ENCODE results near the gene DUSP8. TPM values are rescaled to one million over a fixed set of nuclear protein-coding genes. Genes with fewer than 3 reads are reported as not detected.

Gene DUSP8
- total and polyA plus RNA-seq, 12 donors, result 5.9 to 53.5 (median 18.9) TPM

DNA sequence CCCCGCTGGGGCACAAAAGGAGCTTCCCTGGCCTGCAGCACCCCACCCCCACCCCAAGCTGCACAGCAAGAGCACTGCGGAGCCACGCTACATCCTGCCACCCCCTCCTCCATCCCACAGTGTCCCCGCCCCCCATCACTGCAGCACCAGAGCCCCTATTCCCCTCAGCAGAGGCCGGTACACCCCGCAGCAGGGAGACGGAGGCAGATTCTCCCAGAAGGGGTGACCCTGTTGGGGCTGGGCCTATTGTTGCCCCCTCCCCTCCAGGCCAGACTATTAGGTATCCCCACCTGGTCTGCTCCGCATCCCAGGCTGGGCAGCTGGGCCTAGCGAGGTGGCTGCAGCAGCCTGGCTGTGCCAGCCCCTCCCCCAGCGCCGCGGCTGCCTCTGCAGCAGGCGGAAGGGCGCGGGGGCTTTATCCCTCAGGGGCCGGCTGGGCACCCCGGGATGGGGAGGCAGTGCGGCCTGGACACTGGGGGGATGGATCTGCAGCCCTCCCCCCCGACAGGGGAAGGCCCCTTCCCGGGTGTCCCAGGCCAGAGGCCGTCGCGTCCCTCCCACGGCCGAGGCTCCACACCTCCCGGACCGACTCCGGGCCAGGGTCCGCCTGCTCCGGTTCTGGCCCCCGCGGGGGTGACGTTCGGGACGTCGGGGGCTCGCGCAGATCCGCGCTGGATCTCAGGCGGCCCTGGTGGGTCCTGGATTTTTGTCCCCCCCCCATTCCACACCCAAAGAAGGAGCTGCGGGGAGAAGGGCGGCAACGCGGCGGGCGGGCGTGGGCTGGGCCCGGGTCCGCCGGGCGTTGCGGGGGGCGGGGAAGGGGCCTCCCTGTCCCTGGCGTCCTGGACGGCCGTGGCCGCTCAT is 943 bp downstream of the DUSP8 start:
- Histone ChIP-seq H3K9me3 (no peaks in the 10 kb centered on the region), H3K4me1 (peaks cover 15 to 78% (median 57%) of the 10 kb centered on the region in 9 donors), H3K4me3 (peak overlapping the region; percentile 62 to 82 (median 72)), H3K27ac (peak overlapping the region; percentile 50 to 90 (median 76)), H3K27me3 (peaks cover 0 to 56% (median 0%) of the 10 kb centered on the region in 7 donors), H3K36me3 (peaks cover 0 to 5% (median 0%) of the 10 kb centered on the region in 9 donors)
- DNase-seq, result no peak
- TF ChIP-seq, protein P1, sequence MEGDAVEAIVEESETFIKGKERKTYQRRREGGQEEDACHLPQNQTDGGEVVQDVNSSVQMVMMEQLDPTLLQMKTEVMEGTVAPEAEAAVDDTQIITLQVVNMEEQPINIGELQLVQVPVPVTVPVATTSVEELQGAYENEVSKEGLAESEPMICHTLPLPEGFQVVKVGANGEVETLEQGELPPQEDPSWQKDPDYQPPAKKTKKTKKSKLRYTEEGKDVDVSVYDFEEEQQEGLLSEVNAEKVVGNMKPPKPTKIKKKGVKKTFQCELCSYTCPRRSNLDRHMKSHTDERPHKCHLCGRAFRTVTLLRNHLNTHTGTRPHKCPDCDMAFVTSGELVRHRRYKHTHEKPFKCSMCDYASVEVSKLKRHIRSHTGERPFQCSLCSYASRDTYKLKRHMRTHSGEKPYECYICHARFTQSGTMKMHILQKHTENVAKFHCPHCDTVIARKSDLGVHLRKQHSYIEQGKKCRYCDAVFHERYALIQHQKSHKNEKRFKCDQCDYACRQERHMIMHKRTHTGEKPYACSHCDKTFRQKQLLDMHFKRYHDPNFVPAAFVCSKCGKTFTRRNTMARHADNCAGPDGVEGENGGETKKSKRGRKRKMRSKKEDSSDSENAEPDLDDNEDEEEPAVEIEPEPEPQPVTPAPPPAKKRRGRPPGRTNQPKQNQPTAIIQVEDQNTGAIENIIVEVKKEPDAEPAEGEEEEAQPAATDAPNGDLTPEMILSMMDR (IDR thresholded peaks at IDR 0.05), result no peak
- WGBS, 2 donors, result 7 to 10% methylated on average over 45 to 58 of the region's 58 CpGs
- ATAC-seq, result peak in 3 of 8 donors; percentile 1 to 28 (median 3)
- intact Hi-C loops (cut with DNase I), result no loop called here

DNA sequence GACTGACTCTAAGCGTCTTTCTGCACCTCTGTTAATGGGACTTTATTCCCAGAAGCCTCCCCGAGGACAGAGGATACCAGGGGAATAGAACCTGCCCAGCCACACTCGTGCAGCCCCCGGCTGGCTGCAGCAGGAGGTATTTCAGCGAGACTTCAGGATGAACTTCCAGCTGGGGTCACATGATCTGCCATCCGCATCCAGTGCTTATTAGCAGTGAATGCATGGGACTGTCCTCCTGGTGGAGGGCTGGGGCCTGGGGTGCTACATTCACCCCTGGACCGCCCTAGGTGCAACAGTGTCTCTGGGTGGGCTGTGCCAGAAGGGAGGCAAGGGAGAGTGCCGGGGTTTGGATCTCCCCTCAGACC is 1.6 kb downstream of the DUSP8 start:
- TF ChIP-seq, protein P1 (IDR thresholded peaks at IDR 0.05), result no peak
- no peaks in the 10 kb centered on the region for H3K9me3 ChIP-seq
- peak overlapping the region in 8 of 10 donors; percentile 62 to 82 (median 74) for H3K4me3 ChIP-seq
- intact Hi-C loops (cut with DNase I), result no loop called here
- peaks cover 0 to 11% (median 0%) of the 10 kb centered on the region in 9 donors for H3K36me3 ChIP-seq
- H3K27ac ChIP-seq, result peak overlapping the region in 5 of 10 donors; percentile 79 to 90 (median 88)
- DNase-seq (no peak), ATAC-seq (no peak)
- peaks cover 15 to 82% (median 57%) of the 10 kb centered on the region in 9 donors for H3K4me1 ChIP-seq
- WGBS, 2 donors, result 70 to 76% methylated on average over 8 of the region's 8 CpGs
- H3K27me3 ChIP-seq, result peaks cover 0 to 52% (median 0%) of the 10 kb centered on the region in 7 donors

DNA sequence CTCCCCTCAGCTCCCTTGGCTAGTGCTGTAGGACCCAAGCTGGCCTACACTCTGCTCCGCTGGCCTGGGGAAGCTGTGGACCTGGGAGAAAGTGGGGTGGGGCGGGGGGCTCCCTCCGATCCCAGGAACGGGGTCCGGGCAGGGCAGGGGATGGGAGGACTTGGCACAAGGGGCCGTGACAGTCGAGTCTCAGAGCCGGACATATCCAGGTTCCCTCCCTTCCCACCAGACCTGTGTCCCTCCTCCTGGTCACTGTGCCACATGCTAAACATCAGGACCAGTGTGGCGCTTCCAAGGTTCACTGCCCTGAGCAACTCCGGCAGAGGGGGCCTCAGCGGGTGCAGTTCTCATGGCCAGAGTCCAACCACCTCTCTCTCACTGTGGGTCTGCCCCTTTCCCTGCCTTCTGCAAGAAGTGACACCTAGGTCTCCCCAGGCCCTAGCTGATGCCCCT is 2.0 kb downstream of the DUSP8 start:
- H3K27ac ChIP-seq, result peak overlapping the region in 4 of 10 donors; percentile 39 to 90 (median 87)
- intact Hi-C loops (cut with DNase I), result no loop called here
- DNase-seq (no peak), ATAC-seq (no peak)
- TF ChIP-seq, protein P1 (IDR thresholded peaks at IDR 0.05), result no peak
- H3K4me3 ChIP-seq, result peak overlapping the region in 4 of 10 donors; percentile 62 to 80 (median 74)
- peaks cover 0 to 16% (median 0%) of the 10 kb centered on the region in 9 donors for H3K36me3 ChIP-seq
- H3K27me3 ChIP-seq, result peaks cover 0 to 47% (median 0%) of the 10 kb centered on the region in 7 donors
- peaks cover 15 to 86% (median 59%) of the 10 kb centered on the region in 9 donors for H3K4me1 ChIP-seq
- WGBS, 2 donors, result 70 to 73% methylated on average over 11 of the region's 11 CpGs
- H3K9me3 ChIP-seq, result no peaks in the 10 kb centered on the region

DNA sequence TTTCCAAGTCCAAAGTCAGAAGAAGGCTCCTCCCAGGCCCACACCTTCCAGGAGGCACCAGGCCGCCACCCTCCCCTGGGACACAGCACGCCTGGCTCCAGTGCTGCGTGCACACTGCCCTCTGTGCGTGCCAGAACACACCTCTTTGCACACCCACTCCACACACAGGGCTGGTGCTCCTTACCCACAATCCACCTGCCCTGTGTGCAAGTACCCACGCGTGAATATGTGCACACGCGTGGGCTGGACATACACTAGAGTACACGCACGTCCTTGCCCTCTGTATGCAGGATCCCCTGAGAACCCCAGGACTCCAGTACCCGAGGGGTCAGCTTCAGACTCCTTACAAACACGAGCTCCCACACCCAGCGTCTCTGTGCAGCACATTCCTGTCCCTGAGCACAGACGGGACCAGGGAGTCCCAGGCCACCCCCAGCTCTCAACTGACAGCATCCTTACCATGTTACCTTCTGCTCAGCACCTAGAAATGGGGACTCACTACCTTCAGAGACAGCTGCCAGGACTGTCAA is 2.8 kb downstream of the DUSP8 start:
- intact Hi-C loops (cut with DNase I), result no loop called here
- Histone ChIP-seq H3K4me3 (no peak overlapping the region), H3K9me3 (no peaks in the 10 kb centered on the region), H3K27me3 (peaks cover 0 to 41% (median 0%) of the 10 kb centered on the region in 7 donors), H3K36me3 (peaks cover 0 to 22% (median 0%) of the 10 kb centered on the region in 9 donors), H3K27ac (peak overlapping the region in 1 of 10 donors; percentile 39), H3K4me1 (peaks cover 17 to 88% (median 64%) of the 10 kb centered on the region in 9 donors)
- ATAC-seq, result no peak
- 71 to 79% methylated on average over 14 of the region's 14 CpGs for WGBS, 2 donors
- TF ChIP-seq, protein P1 (IDR thresholded peaks at IDR 0.05), result no peak
- no peak for DNase-seq

All from heart right ventricle (tissue), 16 donors.